ENCODE data around the gene SOBP.

The SOBP gene

DNA sequence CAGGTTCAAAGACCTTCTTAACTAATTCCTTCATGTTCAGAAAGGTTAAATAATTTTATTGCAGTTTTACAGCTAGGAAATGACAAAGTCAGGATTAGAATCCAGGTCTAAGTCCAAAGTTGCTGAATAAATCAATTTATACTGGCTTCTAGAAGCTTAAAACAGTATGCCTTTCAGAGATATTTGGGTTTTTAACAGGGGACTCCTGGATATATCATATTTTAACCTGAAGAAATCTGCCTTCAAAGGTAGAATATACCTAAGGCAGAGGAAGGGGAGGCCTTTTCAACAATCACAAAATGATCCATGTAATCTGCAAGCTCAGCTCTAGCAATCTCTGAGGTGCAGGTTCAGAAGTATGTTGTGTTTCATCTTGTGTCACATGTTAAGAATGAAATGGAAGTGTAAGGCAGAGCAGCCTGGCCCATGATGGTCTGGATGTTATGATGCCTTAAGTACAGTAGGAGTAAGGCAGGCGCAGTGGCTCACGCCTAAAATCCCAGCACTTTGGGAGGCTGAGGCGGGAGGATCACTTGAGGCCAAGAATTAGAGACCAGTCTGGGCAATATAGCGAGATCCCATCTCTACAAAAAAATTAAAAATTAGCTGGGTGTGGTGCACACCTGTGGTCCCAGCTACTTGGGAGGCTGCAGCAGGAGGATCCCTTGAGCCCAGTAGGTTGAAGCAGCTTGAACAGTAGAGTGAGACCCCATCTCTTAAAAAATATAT lies 123.9 kb downstream of the SOBP start:
- no peaks in the 10 kb centered on the region for H3K9me3 ChIP-seq
- TF ChIP-seq, protein P1, sequence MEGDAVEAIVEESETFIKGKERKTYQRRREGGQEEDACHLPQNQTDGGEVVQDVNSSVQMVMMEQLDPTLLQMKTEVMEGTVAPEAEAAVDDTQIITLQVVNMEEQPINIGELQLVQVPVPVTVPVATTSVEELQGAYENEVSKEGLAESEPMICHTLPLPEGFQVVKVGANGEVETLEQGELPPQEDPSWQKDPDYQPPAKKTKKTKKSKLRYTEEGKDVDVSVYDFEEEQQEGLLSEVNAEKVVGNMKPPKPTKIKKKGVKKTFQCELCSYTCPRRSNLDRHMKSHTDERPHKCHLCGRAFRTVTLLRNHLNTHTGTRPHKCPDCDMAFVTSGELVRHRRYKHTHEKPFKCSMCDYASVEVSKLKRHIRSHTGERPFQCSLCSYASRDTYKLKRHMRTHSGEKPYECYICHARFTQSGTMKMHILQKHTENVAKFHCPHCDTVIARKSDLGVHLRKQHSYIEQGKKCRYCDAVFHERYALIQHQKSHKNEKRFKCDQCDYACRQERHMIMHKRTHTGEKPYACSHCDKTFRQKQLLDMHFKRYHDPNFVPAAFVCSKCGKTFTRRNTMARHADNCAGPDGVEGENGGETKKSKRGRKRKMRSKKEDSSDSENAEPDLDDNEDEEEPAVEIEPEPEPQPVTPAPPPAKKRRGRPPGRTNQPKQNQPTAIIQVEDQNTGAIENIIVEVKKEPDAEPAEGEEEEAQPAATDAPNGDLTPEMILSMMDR (IDR thresholded peaks at IDR 0.05; ENCODE audit: low read depth, low read length), result no peak
- no peak for DNase-seq
- H3K4me1 ChIP-seq, result peaks cover 11% of the 10 kb centered on the region; the same call in 1 of the 2 replicates
- H3K27me3 ChIP-seq, result no peaks in the 10 kb centered on the region
- no peaks in the 10 kb centered on the region for H3K36me3 ChIP-seq
- H3K4me3 ChIP-seq (ENCODE audit: low read depth, low read length), result no peak overlapping the region

DNA sequence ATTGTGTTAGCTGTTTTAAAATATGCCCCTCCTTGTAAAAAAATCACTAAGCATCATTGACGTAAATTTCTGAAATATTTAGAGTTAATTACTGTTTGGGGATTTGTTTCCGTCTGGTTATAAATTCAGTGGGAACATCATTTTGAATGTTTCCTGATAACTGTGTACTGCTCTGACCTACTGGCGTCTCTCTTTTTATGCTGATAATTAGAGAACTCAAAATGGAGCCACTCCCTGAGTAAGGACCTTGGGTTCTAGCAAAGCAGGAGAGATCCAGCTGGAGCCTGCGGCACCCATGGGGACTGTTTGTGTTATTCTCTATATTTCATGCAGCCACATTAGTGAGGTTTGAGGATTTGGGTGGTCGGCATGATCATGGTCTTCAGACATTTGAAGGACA lies 124.9 kb downstream of the SOBP start:
- Histone ChIP-seq H3K9me3 (no peaks in the 10 kb centered on the region), H3K27me3 (no peaks in the 10 kb centered on the region), H3K36me3 (no peaks in the 10 kb centered on the region), H3K4me3 (ENCODE audit: low read depth, low read length) (no peak overlapping the region), H3K4me1 (peaks cover 11% of the 10 kb centered on the region; the same call in 1 of the 2 replicates)
- TF ChIP-seq, protein P1 (IDR thresholded peaks at IDR 0.05; ENCODE audit: low read depth, low read length), result no peak
- no peak for DNase-seq

DNA sequence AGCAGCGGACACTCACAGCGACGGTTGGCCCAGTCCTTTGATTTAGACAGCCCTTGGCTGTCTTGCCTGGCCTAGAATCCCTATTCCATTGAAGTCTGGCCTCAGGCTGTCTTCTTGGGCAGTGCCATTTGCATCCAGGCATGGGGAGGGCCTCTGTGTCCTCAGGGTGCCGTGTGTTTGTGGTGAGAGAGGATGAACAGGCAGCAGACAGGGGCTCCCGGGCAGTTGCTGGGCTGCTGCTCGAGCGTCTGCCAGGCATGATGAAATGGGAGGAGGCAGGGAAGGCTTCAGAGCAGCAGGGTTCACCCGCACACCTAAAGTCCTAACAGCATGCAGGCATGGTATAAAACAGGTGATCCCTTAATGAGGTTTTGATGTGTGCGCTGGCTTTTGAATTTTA lies 126.9 kb downstream of the SOBP start:
- peaks cover 11% of the 10 kb centered on the region; the same call in 1 of the 2 replicates for H3K4me1 ChIP-seq

DNA sequence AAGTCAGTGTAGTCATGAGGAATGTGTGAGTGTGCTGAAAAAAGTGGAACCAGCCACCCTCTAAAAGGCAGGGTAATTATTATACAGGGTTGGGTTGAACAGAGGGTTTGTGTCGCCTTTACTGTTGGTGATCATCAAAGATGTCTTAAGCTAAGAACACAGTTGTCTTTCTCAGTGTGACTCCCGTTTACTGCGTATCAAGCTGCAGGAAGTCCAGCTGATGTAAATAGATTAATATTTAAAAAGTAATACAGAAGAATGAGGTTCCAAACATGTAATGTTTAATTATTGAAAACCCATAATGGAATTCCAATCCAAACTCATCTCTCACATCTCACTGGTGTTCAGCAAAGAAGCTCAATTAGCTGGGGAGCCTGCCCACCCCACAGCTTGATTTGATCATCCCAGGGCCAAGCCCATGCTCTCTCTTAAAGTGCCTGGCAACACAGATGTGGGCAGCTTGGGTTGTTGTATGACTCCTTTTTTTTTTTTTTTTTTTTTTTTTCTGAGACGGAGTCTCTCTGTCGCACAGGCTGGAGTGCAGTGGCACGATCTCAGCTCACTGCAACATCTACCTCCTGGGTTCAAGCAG lies 127.5 kb downstream of the SOBP start:
- Histone ChIP-seq H3K4me3 (ENCODE audit: low read depth, low read length) (no peak overlapping the region), H3K27me3 (no peaks in the 10 kb centered on the region), H3K36me3 (no peaks in the 10 kb centered on the region), H3K9me3 (no peaks in the 10 kb centered on the region), H3K4me1 (peaks cover 11% of the 10 kb centered on the region)
- DNase-seq, result no peak
- TF ChIP-seq, protein P1 (IDR thresholded peaks at IDR 0.05; ENCODE audit: low read depth, low read length), result no peak

More for the DNA sequence above, 126.9 kb downstream of the SOBP start:
- H3K4me3 ChIP-seq (ENCODE audit: low read depth, low read length), result no peak overlapping the region
- H3K36me3 ChIP-seq, result no peaks in the 10 kb centered on the region
- H3K27me3 ChIP-seq, result no peaks in the 10 kb centered on the region
- H3K9me3 ChIP-seq, result no peaks in the 10 kb centered on the region
- TF ChIP-seq, protein P1 (IDR thresholded peaks at IDR 0.05; ENCODE audit: low read depth, low read length), result no peak
- DNase-seq, result peak; percentile 68

GRCh38 chr6:107618672-107619071 lies 128.8 kb downstream of the SOBP start:
- Histone ChIP-seq H3K4me1 (peaks cover 18% of the 10 kb centered on the region), H3K9me3 (no peaks in the 10 kb centered on the region), H3K27me3 (no peaks in the 10 kb centered on the region), H3K36me3 (no peaks in the 10 kb centered on the region), H3K4me3 (ENCODE audit: low read depth, low read length) (no peak overlapping the region)
- no peak for DNase-seq
- TF ChIP-seq, protein P1 (IDR thresholded peaks at IDR 0.05; ENCODE audit: low read depth, low read length), result no peak

DNA sequence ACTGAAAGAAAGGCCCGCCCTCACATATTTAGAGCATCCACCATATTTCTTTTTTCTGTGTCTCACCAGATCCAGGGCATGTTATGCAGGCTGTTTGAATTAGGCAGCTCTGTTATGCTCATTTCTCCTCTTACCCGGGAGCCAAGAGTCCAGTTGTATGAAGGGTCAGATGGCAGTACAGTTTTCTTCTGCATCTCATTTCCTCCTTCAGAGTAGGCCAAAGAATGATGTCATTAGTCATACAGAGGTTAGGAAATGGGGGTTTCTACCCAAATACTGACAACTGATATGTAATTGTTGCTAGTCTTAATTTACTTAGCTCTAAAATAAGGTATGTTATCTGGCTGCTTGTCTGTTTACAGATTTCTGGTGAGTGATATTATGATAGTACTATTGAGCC lies 130.8 kb downstream of the SOBP start:
- H3K36me3 ChIP-seq, result no peaks in the 10 kb centered on the region
- H3K4me1 ChIP-seq, result peaks cover 35% of the 10 kb centered on the region
- TF ChIP-seq, protein P1 (IDR thresholded peaks at IDR 0.05; ENCODE audit: low read depth, low read length), result no peak
- no peaks in the 10 kb centered on the region for H3K9me3 ChIP-seq
- H3K4me3 ChIP-seq (ENCODE audit: low read depth, low read length), result no peak overlapping the region
- no peaks in the 10 kb centered on the region for H3K27me3 ChIP-seq
- DNase-seq, result no peak
